HG02885 (cell line): ENCODE results near the gene EBPL.
"Not testable (repeated sequence)": the region's sequence is repeated elsewhere in the genome, so short reads cannot be mapped to it uniquely, and the experiment has no call there.

Experiments used
- ATAC-seq: cut with Tn5 transposase; IDR thresholded peaks from one replicate; pipeline ENCODE4 v1.9.1; 2021; ENCODE audit warnings: mild to moderate bottlenecking; ENCODE audit not compliant: unreplicated experiment, poor library complexity

The EBPL gene

GRCh38 chr13:49690995-49691784 lies at the start of gene EBPL:
Gene EBPL (minus strand): TSS chr13:49691486. CDS start chr13:49691424, 62 bp downstream.
- ATAC-seq = peak; percentile 99

- ATAC-seq = no peak
Observed at GRCh38 chr13:49740870-49741269, 49.6 kb upstream of the EBPL start.

- no peak for ATAC-seq
Observed at GRCh38 chr13:49739498-49740187, 48.4 kb upstream of the EBPL start.

- no peak for ATAC-seq
Observed at GRCh38 chr13:49733181-49733951, 42.1 kb upstream of the EBPL start.

GRCh38 chr13:49731766-49732165 lies 40.5 kb upstream of the EBPL start:
- ATAC-seq = no peak

GRCh38 chr13:49716615-49717014 lies 25.3 kb upstream of the EBPL start:
- ATAC-seq = no peak

GRCh38 chr13:49714757-49715156 lies 23.5 kb upstream of the EBPL start:
- no peak for ATAC-seq

- ATAC-seq = no peak
Observed at GRCh38 chr13:49711218-49711863, 20.1 kb upstream of the EBPL start.

- not testable (repeated sequence) for ATAC-seq
Observed at GRCh38 chr13:49704264-49704663, 13.0 kb upstream of the EBPL start.

- no peak for ATAC-seq
Observed at GRCh38 chr13:49701491-49701890, 10.2 kb upstream of the EBPL start.

- ATAC-seq = no peak
Observed at GRCh38 chr13:49697468-49697867, 6.2 kb upstream of the EBPL start.

GRCh38 chr13:49694446-49694845 lies 3.2 kb upstream of the EBPL start:
- no peak for ATAC-seq

GRCh38 chr13:49693877-49694276 lies 2.6 kb upstream of the EBPL start:
- no peak for ATAC-seq

GRCh38 chr13:49693191-49693733 lies 2.0 kb upstream of the EBPL start:
- no peak for ATAC-seq

- peak; percentile 22 for ATAC-seq
Observed at GRCh38 chr13:49690133-49690994, 922 bp downstream of the EBPL start.

- peak; percentile 71 for ATAC-seq
Observed at GRCh38 chr13:49683489-49683888, 7.8 kb downstream of the EBPL start.

- ATAC-seq = no peak
Observed at GRCh38 chr13:49681842-49682435, 9.3 kb downstream of the EBPL start.

- ATAC-seq = no peak
Observed at GRCh38 chr13:49679246-49679645, 12.0 kb downstream of the EBPL start.
